Right lobe of liver (tissue), 4 donors: ENCODE measurements around the gene NUDT5.

ENCODE experiments used
- CTCF ChIP-seq, 4 donors: fragments of 200-600 bp in 3 of 4; fragments of 450-650 bp in 1 of 4; IDR thresholded peaks; one replicate each; pipeline versions ENCODE4 v1.5.1 to v1.8.0; 2016 to 2022; ENCODE audit warnings: antibody characterized with exemption in 4 of 4, mild to moderate bottlenecking in 2 of 4
- POLR2A ChIP-seq: fragments of 450-650 bp; IDR thresholded peaks from one replicate; pipeline ENCODE4 v1.6.1; 2017; ENCODE audit warnings: antibody characterized with exemption, mild to moderate bottlenecking
- donor health status: DM: no; HTN: no; CAD: no.
- donor health status: DM: no; HTN: no; CAD: no.
- donor health status: DM: no; HTN: yes; CAD: no.

DNA sequence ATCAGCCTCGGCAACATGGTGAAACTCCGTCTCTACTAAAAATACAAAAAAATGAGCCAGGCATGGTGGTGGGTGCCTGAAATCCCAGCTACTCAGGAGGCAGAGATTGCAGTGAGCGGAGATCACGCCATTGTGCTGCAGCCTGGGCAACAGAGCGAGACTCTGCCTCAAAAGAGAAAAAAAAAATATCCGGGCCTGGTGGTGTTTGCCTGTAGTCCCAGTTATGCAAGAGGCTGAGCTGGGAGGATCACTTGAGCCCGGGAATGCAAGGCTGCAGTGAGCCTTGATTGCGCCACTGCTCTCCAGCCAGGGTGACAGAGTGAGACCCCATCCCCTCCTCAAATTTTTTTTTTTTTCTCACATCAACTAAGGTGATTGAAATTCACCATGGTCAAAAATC lies 43.1 kb upstream of the NUDT5 start:
- no peak for TF ChIP-seq CTCF (IDR thresholded peaks at IDR 0.05)
- no peak for TF ChIP-seq POLR2A
